Left cardiac atrium (tissue), 4 donors: ENCODE results near the gene MEGF9. TPM values are rescaled to one million over a fixed set of nuclear protein-coding genes. Genes with fewer than 3 reads are reported as not detected.

Source experiments
- ATAC-seq, 2 donors: fragments of 200-7000 bp; cut with Tn5 transposase; one replicate each; pipeline ENCODE4 v1.9.1; 2020; ENCODE audit warnings: mild to moderate bottlenecking in 2 of 2, moderate library complexity in 2 of 2
- DNase-seq: peaks from one replicate; pipeline ENCODE4 v3.0.0-alpha.2; 2020
- intact Hi-C, 2 donors: fragments of 100-400 bp; cut with DNase I; formaldehyde crosslinking; loops; one replicate each; pipeline versions ENCODE4 v1.14.1 to v1.15.1; 2022 to 2023
- total RNA-seq, 2 donors: library from RNA; stranded (reverse); fragmentation: NEBNext Ultra II Directional; extraction: Animal tissue kit (Norgen Biotek cat#: 25700); gene quantifications; one replicate each; pipeline ENCODE4 v1.2.1, GENCODE V29; 2021
- donor health status: DM: no; HTN: yes; CAD: no.
- donor health status: DM: no; HTN: yes; CAD: no; lungs with severe emphysema.
- donor health status: DM: yes; HTN: yes; CAD: no.
- donor health status: Dilated cardiomyopathy.

The MEGF9 gene
- total RNA-seq, 2 donors from 2014 or later, result 17.4 to 20.2 TPM

- ATAC-seq (no peak), DNase-seq (no peak)
- intact Hi-C loops, result no loop called here
Measured at GRCh38 chr9:120609636-120610035, 104.6 kb downstream of the MEGF9 start.

- DNase-seq, result no peak
- ATAC-seq, result no peak
- intact Hi-C loops, result no loop called here
Measured at GRCh38 chr9:120608421-120608820, 105.8 kb downstream of the MEGF9 start.

- no peak for ATAC-seq
- intact Hi-C loops, result no loop called here
- DNase-seq, result no peak
Measured at GRCh38 chr9:120603591-120603990, 110.7 kb downstream of the MEGF9 start.

- no peak for ATAC-seq
Measured at GRCh38 chr9:120603010-120603409, 111.3 kb downstream of the MEGF9 start.

GRCh38 chr9:120593955-120594277 lies 120.4 kb downstream of the MEGF9 start:
- ATAC-seq, result no peak
- intact Hi-C loops, result no loop called here
- DNase-seq, result no peak

More at GRCh38 chr9:120603010-120603409, 111.3 kb downstream of the MEGF9 start:
- intact Hi-C loops, result no loop called here
- DNase-seq, result no peak

GRCh38 chr9:120593250-120593954 lies 120.9 kb downstream of the MEGF9 start:
- no peak for ATAC-seq
- intact Hi-C loops, result no loop called here

GRCh38 chr9:120592210-120592609 lies 122.1 kb downstream of the MEGF9 start:
- DNase-seq (no peak), ATAC-seq (no peak)
- intact Hi-C loops, result no loop called here

More at GRCh38 chr9:120593250-120593954, 120.9 kb downstream of the MEGF9 start:
- DNase-seq, result no peak

GRCh38 chr9:120587328-120587727 lies 126.9 kb downstream of the MEGF9 start:
- no peak for DNase-seq
- intact Hi-C loops, result no loop called here
- no peak for ATAC-seq

GRCh38 chr9:120583958-120584369 lies 130.3 kb downstream of the MEGF9 start:
- intact Hi-C loops, result no loop called here
- ATAC-seq, result peak in 1 of 2 donors; percentile 50
- DNase-seq, result peak; percentile 55

GRCh38 chr9:120580051-120580896 lies 134.0 kb downstream of the MEGF9 start, which contains the start of gene CDK5RAP2:
TSS of gene CDK5RAP2 (minus strand) at chr9:120580167. CDS start at chr9:120579978, 189 bp downstream.
- ATAC-seq, result peak; percentile 98 to 99
- DNase-seq, result peak; percentile 96

GRCh38 chr9:120579139-120580050 lies 134.9 kb downstream of the MEGF9 start:
- DNase-seq, result no peak
- intact Hi-C loops, result no loop called here
- ATAC-seq, result no peak

More at GRCh38 chr9:120580051-120580896, 134.0 kb downstream of the MEGF9 start, which contains the start of gene CDK5RAP2:
- intact Hi-C loops, result no loop called here

GRCh38 chr9:120574473-120574872 lies 139.8 kb downstream of the MEGF9 start:
- ATAC-seq (no peak), DNase-seq (no peak)
- intact Hi-C loops, result no loop called here

GRCh38 chr9:120572472-120572871 lies 141.8 kb downstream of the MEGF9 start:
- intact Hi-C loops, result no loop called here
- ATAC-seq (no peak), DNase-seq (no peak)

- DNase-seq (peak; percentile 65), ATAC-seq (peak; percentile 93 to 95)
- intact Hi-C loops, result no loop called here
Measured at GRCh38 chr9:120571443-120572257, 142.6 kb downstream of the MEGF9 start.

GRCh38 chr9:120570296-120570695 lies 144.0 kb downstream of the MEGF9 start:
- no peak for DNase-seq
- intact Hi-C loops, result no loop called here

GRCh38 chr9:120569556-120569955 lies 144.7 kb downstream of the MEGF9 start:
- DNase-seq, result no peak
- intact Hi-C loops, result no loop called here
- ATAC-seq, result no peak

More at GRCh38 chr9:120570296-120570695, 144.0 kb downstream of the MEGF9 start:
- no peak for ATAC-seq

- intact Hi-C loops, result no loop called here
- ATAC-seq (no peak), DNase-seq (no peak)
Measured at GRCh38 chr9:120568816-120569215, 145.5 kb downstream of the MEGF9 start.

- intact Hi-C loops, result no loop called here
- ATAC-seq (no peak), DNase-seq (no peak)
Measured at GRCh38 chr9:120567874-120568273, 146.4 kb downstream of the MEGF9 start.
